GM19467 (cell line): ENCODE measurements around the gene CDH20.
A peak's percentile ranks its signal among the peaks of the same experiment; 100 is the strongest.

Experiments used
- ATAC-seq: cut with Tn5 transposase; IDR thresholded peaks from one replicate; pipeline ENCODE4 v1.9.1; 2021; ENCODE audit warnings: mild to moderate bottlenecking, moderate library complexity; ENCODE audit not compliant: unreplicated experiment

The CDH20 gene

DNA sequence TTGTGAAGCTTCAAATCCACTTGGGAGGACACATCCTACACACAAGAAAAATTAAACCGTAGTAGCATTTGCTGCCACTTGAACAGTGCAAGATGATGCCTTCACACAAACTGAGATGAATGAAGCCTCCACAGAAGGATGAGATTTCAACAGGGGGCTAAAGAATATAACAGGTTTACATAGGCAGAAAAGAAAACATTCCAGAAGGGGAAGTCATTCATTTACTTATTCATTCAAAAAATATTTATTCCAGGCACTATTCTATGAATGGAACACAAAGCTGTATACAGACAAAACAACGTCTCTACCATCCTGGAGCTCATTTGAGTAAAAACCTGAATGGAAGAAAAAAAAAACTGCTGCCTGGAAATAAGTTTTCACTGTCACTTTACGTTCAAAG is 170.5 kb downstream of the CDH20 start:
- ATAC-seq: no peak

DNA sequence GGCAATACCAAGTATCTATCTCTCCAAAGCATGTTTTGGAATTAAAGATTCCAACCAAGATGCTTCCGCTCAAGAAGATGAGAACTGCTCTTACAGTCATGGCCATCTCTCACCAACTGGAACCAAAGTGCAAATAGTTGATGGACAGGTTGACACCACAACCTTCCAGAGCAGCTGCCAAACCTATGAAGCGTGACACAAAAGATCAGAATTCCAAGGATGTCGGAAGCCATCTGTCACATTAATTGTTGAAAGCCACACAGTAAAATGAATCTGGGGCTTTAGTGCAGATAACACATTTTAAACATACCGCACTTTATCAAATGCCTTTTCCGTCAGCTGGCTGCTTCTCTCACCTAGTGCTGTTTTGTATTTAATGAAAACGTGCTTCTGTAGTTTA is 195.7 kb downstream of the CDH20 start:
- no peak for ATAC-seq

DNA sequence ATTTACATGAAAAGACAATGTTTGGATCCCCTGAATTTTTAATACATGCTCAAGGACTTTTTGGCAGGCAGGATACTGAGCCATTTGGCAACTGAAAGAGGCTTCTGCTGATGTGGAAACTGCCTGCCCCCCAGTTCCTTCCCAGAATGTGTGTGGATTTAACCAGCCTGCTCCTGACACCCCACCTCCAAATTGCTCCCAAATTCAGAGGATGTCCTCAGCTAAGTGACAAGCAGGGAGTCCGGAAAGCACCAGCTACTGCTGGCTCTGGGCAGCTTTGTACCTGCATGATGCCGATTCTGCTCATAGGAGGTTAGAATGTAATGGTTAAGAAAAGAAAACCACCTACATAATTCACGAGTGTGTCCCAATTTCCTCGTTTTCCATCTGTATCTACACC is 197.5 kb downstream of the CDH20 start:
- no peak for ATAC-seq

GRCh38 chr18:61531182-61531581 is 198.0 kb downstream of the CDH20 start:
- no peak for ATAC-seq

- ATAC-seq: no peak
These were observed 198.7 kb downstream of the CDH20 start for GRCh38 chr18:61531891-61532290.

GRCh38 chr18:61535401-61535800 is 202.2 kb downstream of the CDH20 start:
- no peak for ATAC-seq

GRCh38 chr18:61541673-61542072 is 208.4 kb downstream of the CDH20 start:
- no peak for ATAC-seq

DNA sequence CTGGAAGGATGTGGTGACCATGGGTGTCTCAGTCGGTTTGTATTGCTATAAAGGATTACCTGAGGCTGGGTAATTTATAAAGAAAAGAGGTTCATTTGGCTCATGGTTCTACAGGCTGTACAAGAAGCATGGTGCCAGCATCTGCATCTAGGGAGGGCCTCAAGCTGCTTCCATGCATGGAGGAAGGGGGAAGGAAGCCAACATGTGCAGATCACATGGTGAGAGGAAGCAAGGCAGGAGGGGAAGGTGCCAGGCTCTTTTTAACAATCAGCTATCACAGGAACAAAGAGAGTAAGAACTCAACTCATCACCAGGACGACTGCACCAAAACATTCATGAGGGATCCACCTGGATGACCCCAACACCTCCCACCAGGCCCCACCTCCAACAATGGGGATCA is 209.4 kb downstream of the CDH20 start:
- ATAC-seq: no peak

- no peak for ATAC-seq
These were observed 210.3 kb downstream of the CDH20 start for GRCh38 chr18:61543518-61543917.

DNA sequence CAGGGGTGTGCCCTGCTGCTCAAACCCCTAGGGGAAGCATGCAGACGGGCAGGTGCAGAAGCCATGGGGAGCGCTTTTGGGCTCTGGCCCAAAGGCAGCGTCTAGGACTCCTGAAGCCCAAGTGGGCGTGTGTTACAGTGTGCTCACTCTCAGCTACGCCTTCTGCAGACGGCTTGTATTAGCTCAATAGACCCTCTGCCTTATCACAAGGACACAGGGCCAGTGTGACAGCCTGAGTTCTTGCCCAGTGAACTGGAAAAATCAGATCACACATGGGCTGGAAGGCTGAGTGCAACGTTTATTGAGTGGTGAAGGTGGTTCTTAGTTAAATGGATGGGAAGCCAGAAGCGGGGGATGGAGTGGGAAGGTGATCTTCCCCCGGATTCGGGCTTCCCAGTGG is 210.9 kb downstream of the CDH20 start:
- ATAC-seq: no peak

DNA sequence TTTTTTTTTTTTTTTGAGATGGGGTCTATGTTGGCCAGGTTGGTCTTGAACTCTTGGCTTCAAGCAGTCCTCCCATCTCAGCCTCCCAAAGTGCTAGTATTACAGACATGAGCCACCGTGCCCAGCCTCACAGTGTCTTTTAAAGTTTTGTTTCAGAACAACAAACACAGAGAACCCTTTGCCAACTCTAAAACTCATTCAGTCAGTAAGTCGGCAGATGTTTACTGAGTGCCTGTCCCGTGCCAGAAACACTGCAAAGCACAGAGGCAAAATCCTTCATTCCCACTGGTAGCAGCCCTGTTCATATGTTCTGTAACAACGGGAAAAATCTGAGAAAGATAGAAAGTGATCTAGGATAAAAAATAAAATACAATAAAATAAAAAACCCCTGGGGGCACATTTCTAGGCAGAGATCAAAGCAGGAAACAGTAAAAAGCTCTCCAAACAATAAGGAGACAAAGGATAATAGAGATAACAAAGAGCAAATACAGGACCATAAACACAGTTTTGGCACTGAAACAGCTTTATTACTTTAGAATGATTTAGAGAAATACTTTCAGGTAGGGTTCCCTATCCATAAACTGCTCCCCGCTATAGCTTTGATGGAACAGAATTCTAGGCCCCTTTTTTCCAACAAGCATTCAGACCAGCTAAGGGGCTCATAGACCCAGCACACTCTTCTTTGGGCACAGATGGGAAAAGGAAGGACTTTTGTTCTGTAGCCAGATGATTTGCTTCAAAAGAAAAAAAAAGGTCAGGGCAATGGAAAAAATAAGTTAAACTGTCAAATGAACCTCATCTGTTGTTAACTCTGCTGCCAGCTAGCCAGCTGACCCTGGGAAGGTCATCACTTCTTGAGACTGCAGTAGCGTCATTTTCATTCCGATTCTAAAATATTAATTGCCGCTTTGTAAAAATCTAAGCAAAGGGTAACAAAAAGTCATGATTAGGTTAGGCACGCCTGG is 212.3 kb downstream of the CDH20 start:
- no peak for ATAC-seq

DNA sequence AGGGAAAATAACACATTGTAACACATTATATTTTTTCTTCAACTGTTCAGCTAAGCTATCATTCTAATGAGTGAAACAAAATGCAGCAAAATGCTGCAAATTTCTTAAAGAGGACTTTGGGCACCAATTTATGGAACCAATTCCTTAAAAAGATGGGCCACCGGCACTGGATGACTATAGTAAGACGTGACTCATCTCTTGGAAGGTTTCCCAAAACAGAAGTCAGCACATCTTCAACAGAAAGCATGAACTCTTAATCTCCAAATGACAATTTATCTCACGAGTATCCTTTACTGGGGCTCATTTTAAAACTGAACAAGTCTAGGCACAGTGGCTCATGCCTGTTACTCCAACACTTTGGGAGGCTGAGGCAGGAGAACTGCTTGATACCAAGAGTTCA is 213.4 kb downstream of the CDH20 start:
- ATAC-seq: no peak

GRCh38 chr18:61549416-61549815 is 216.2 kb downstream of the CDH20 start:
- ATAC-seq: no peak

- no peak for ATAC-seq
These were observed 216.7 kb downstream of the CDH20 start for GRCh38 chr18:61549889-61550288.

- ATAC-seq: peak; percentile 60
These were observed 218.4 kb downstream of the CDH20 start for GRCh38 chr18:61551586-61551985.

- no peak for ATAC-seq
These were observed 219.9 kb downstream of the CDH20 start for GRCh38 chr18:61553045-61553659.

DNA sequence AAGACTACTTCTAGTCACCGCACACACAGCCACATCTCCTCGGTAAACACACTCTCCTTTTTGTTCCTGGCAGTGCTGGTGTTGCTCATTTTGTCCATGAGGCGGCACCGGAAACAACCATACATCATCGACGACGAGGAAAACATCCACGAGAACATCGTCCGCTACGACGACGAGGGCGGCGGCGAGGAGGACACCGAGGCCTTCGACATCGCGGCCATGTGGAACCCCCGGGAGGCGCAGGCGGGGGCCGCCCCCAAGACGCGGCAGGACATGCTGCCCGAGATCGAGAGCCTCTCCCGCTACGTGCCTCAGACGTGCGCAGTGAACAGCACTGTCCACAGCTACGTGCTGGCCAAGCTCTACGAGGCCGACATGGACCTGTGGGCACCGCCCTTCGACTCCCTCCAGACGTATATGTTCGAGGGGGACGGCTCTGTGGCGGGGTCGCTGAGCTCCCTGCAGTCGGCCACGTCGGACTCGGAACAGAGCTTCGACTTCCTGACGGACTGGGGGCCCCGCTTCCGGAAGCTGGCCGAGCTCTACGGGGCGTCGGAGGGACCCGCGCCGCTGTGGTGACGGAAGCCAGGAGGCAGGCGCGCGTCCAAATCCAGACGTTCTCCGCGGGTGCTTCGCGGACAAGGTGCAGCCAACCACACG is 221.0 kb downstream of the CDH20 start:
- no peak for ATAC-seq

DNA sequence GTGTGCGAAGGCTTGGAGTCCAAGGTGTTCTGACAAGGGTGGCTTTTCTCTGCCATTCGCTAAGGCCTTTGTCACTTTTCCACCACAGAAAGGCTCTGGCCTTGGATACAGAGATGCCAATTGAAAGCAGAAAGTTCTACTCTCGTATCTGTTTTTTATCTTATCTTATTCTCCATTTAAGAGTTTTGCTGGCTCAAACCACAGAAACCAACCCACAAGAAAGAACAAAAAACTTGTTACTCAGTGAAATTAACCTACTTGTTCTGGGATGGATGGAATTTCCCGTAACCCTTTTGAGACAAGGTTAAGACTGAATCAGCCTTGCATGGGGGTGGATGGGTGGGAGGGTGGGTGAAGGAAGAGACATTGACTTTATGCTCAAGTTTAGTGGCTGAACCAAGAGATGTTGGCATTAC is 221.7 kb downstream of the CDH20 start:
- ATAC-seq: no peak

DNA sequence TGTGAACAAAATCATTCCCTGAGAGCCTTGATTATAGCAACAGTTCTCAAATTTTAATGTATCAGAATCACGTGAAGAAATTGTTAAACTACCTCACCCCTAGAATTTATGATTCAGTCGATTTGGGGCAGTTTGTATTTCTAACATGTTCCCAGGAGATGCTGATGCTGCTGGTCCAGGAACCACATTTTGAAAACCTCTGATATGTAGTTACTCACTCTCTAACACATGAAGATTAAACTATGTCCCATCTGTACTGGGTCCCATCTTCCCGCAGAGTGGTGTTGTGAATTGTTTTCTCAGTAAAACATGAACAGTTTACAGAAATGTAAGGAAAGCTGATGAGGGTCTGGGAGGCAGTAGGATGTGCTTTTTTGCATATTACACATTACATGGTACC is 223.1 kb downstream of the CDH20 start:
- ATAC-seq: no peak

GRCh38 chr18:61556862-61557261 is 223.6 kb downstream of the CDH20 start:
- ATAC-seq: no peak

- ATAC-seq: no peak
These were observed 236.1 kb downstream of the CDH20 start for GRCh38 chr18:61569176-61569892.
